ENCODE results near the gene CNIH2. TPM values are rescaled to one million over a fixed set of nuclear protein-coding genes. Genes with fewer than 3 reads are reported as not detected.

Gene CNIH2
- total and polyA plus RNA-seq, 7 donors: 0.63 to 1.7 TPM; not detected in 5

DNA sequence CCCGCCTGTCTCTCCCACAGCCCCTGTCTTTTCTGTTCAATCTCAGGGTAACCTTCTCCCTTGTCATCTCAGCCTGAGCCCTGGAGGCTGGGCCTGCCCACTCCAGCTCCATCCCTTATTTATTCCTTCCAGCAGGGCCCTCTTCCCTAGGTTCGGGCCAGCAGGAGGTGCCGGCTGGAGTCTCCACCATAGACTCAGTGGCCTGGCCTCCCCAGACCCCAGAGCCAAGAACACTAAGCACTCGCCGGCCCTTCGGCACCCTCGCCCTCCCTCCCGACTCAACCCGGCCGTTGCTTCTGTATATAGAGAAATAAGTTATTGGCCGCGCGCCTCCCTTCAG lies 11.0 kb upstream of the CNIH2 start:
- Histone ChIP-seq H3K27me3 (no peaks in the 10 kb centered on the region), H3K27ac (peak overlapping the region; percentile 96 to 99 (median 97)), H3K36me3 (peaks cover 14 to 45% (median 27%) of the 10 kb centered on the region in 4 donors), H3K4me1 (peaks cover 0 to 35% (median 30%) of the 10 kb centered on the region in 4 donors), H3K4me3 (peak overlapping the region; percentile 73 to 94 (median 84)), H3K9me3 (no peaks in the 10 kb centered on the region)
- 21 to 27% methylated on average over 13 of the region's 13 CpGs for WGBS, 2 donors
- no peak for TF ChIP-seq POLR2AphosphoS5 (IDR thresholded peaks at IDR 0.05)
- TF ChIP-seq POLR2A (IDR thresholded peaks at IDR 0.05): no peak
- TF ChIP-seq, protein P1, sequence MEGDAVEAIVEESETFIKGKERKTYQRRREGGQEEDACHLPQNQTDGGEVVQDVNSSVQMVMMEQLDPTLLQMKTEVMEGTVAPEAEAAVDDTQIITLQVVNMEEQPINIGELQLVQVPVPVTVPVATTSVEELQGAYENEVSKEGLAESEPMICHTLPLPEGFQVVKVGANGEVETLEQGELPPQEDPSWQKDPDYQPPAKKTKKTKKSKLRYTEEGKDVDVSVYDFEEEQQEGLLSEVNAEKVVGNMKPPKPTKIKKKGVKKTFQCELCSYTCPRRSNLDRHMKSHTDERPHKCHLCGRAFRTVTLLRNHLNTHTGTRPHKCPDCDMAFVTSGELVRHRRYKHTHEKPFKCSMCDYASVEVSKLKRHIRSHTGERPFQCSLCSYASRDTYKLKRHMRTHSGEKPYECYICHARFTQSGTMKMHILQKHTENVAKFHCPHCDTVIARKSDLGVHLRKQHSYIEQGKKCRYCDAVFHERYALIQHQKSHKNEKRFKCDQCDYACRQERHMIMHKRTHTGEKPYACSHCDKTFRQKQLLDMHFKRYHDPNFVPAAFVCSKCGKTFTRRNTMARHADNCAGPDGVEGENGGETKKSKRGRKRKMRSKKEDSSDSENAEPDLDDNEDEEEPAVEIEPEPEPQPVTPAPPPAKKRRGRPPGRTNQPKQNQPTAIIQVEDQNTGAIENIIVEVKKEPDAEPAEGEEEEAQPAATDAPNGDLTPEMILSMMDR (IDR thresholded peaks at IDR 0.05): no peak
- TF ChIP-seq EP300 (IDR thresholded peaks at IDR 0.05): no peak
- no peak for DNase-seq
- intact Hi-C loops (cut with DNase I): no loop called here

- peak overlapping the region; percentile 96 to 99 (median 97) for H3K27ac ChIP-seq
- no peaks in the 10 kb centered on the region for H3K27me3 ChIP-seq
- intact Hi-C loops (cut with DNase I): no loop called here
- TF ChIP-seq EP300 (IDR thresholded peaks at IDR 0.05) (peak in 1 of 4 donors; percentile 78), POLR2A (IDR thresholded peaks at IDR 0.05) (peak; percentile 78 to 84), POLR2AphosphoS5 (IDR thresholded peaks at IDR 0.05) (peak; percentile 90 to 98 (median 94))
- TF ChIP-seq, protein P1 (IDR thresholded peaks at IDR 0.05): peak in 2 of 4 experiments; percentile 7 to 28
- 0 to 1% methylated on average over 61 of the region's 61 CpGs for WGBS, 2 donors
- DNase-seq: peak; percentile 96
- peak overlapping the region; percentile 73 to 94 (median 84) for H3K4me3 ChIP-seq
- H3K9me3 ChIP-seq: no peaks in the 10 kb centered on the region
- H3K4me1 ChIP-seq: peaks cover 0 to 35% (median 30%) of the 10 kb centered on the region in 4 donors
- peaks cover 14 to 45% (median 27%) of the 10 kb centered on the region in 4 donors for H3K36me3 ChIP-seq
Observed at GRCh38 chr11:66267379-66268243, 10.4 kb upstream of the CNIH2 start.

DNA sequence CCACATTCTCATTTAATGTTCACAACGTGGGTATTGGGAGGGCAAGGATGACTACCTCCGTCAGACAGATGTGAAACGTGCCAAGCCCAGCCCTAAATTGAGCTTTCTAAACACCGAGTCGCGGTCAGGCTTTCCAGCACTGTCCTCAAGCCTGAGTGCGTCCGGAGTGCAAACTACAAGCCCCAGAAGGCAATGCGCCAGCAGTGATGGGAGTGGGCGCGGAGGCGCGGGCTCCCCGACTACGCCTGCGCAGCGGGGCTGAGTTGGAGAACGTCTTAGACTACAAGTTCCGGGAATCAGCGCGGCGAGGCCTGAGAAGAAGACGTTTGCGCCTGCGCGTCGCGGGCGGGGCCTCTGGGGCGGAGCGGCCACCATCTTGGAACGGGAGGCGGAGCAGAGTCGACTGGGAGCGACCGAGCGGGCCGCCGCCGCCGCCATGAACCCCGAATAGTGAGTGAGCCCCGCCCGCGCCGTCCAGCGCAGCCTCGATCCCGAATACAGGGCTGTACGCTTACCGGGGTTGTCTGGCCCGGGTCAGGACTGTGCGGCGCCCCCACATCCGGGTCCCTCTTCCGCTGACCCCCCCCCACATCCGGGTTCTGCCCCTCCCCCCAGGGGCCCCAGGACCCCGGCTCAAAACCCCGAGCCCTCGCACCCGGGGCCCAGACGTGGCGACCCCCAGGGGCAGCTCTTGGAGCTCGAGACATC lies 9.6 kb upstream of the CNIH2 start, which contains the start of gene RAB1B:
Gene RAB1B (plus strand): TSS at position 396 of the 708 bp plus-strand sequence. CDS start 41 bp downstream, at position 437.
- WGBS, 2 donors: 0% methylated on average over 64 of the region's 64 CpGs
- Histone ChIP-seq H3K4me1 (peaks cover 0 to 35% (median 30%) of the 10 kb centered on the region in 4 donors), H3K36me3 (peaks cover 17 to 45% (median 28%) of the 10 kb centered on the region in 4 donors), H3K9me3 (no peaks in the 10 kb centered on the region), H3K4me3 (peak within 1 kb of the TSS; percentile 73 to 94 (median 84)), H3K27me3 (no peaks in the 10 kb centered on the region), H3K27ac (peak within 1 kb of the TSS; percentile 96 to 99 (median 97))
- intact Hi-C loops (cut with DNase I): no loop called here
- peak; percentile 100 for DNase-seq
- TF ChIP-seq, protein P1 (IDR thresholded peaks at IDR 0.05): no peak
- TF ChIP-seq POLR2A (IDR thresholded peaks at IDR 0.05) (peak; percentile 59 to 81), POLR2AphosphoS5 (IDR thresholded peaks at IDR 0.05) (peak; percentile 95 to 97 (median 96)), EP300 (IDR thresholded peaks at IDR 0.05) (no peak)

DNA sequence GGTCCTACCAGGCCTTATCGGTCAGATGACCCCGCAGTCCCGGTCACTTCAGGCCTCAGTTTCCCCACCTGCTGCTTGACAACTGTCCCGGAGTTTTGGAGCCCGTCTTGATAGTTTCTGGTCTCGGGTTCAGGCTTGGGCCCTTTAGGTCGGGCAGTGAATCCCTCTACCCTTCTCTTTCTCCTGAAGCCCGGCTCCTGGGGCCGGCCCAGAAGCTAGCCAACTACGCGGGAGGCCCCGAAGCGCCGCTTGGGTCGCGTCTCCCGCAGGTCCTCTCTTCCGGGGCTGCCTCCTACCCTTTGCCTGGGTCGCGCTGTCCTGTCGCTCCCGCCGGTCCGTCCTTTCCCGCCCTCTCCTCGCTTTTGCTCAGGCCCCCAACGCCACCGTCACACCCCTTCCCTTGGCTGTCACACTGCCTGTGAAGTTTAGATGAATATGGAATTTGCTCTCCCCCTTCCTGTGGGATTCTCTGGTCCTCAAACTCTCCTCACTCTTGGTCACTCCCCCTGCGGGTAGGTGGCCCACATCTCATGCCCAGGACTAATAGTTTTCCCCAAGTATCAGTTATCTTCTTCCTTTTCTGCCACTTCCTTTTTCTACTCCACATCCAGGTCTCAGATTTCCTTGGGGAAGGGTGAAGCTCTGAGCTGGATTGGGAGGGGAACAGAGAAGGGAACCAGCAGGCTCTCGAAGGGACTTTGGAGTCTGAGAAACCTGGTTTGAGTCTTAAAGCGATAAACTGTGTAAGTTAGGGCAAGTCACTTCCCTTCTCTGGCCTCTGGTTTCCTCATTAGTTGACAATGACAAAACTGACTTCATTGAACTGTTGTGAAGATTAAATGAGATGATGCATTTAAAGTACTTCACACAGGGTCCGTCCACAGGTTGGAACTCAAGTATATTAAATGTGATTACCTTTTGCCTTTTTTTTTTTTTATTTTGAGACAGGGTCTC lies 8.7 kb upstream of the CNIH2 start:
- Histone ChIP-seq H3K27ac (peak overlapping the region; percentile 96 to 99 (median 97)), H3K36me3 (peaks cover 23 to 45% (median 33%) of the 10 kb centered on the region in 4 donors), H3K4me3 (peak overlapping the region; percentile 73 to 94 (median 84)), H3K9me3 (no peaks in the 10 kb centered on the region), H3K27me3 (no peaks in the 10 kb centered on the region), H3K4me1 (peaks cover 0 to 35% (median 30%) of the 10 kb centered on the region in 4 donors)
- TF ChIP-seq POLR2A (IDR thresholded peaks at IDR 0.05) (no peak), EP300 (IDR thresholded peaks at IDR 0.05) (no peak), POLR2AphosphoS5 (IDR thresholded peaks at IDR 0.05) (no peak)
- TF ChIP-seq, protein P1 (IDR thresholded peaks at IDR 0.05): no peak
- intact Hi-C loops (cut with DNase I): no loop called here
- WGBS, 2 donors: 2 to 3% methylated on average over 32 of the region's 32 CpGs
- DNase-seq: no peak
